Epithelial cell of prostate (primary cell): Measurements from ENCODE around the gene ABTB2.
"Not testable (repeated sequence)": the region's sequence is repeated elsewhere in the genome, so short reads cannot be mapped to it uniquely, and the experiment has no call there.

Source experiments
- DNase-seq: peaks from one replicate; pipeline ENCODE4 v3.0.0-alpha.2; 2011; ENCODE audit warnings: low read depth, low spot score
- H3K27ac ChIP-seq: fragments of 450-650 bp; 2 replicates; pipeline ENCODE4 v1.5.1; 2017; ENCODE audit warnings: mild to moderate bottlenecking

ABTB2 gene

GRCh38 chr11:34357701-34358257, at the start of gene ABTB2:
ABTB2 (minus strand) TSS chr11:34358010.
- H3K27ac ChIP-seq: peak within 1 kb of the TSS; percentile 50
- peak; percentile 84 for DNase-seq

DNA sequence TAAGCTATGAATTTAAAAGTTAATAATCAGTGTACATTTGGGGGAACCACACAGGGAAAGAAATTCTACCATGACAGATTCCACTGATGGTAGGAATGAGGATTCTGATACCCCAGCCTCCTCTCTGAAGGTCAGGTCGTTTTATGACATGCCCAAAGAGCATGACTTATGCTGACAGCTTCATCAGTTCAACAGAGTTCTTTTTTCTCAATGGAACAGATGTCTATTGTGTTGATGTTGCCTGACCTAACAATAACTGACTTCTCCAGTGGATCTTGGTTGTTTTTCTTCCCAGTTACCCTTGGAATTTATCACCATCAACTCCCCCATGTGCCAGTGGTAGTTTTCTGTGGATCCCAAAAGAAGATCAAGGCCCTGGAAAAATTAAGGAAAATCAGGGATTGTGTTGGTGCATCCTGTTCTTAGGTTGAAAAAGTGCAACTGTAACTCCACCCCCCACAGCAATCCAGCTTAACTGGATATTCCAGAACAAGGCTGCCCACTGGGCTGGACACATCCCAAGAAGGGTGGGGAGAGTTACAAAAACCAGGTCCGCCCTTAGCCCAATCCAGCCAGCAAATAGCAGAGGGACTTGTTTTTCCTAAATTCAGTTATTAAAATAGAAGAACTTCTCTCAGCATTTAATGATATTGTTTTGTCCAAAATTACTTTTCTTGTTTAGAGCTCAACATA, 49.5 kb upstream of the ABTB2 start:
- peak overlapping the region; percentile 4 for H3K27ac ChIP-seq
- no peak for DNase-seq

- no peak overlapping the region for H3K27ac ChIP-seq
- DNase-seq: no peak
These were observed 48.6 kb upstream of the ABTB2 start for GRCh38 chr11:34406413-34406812.

DNA sequence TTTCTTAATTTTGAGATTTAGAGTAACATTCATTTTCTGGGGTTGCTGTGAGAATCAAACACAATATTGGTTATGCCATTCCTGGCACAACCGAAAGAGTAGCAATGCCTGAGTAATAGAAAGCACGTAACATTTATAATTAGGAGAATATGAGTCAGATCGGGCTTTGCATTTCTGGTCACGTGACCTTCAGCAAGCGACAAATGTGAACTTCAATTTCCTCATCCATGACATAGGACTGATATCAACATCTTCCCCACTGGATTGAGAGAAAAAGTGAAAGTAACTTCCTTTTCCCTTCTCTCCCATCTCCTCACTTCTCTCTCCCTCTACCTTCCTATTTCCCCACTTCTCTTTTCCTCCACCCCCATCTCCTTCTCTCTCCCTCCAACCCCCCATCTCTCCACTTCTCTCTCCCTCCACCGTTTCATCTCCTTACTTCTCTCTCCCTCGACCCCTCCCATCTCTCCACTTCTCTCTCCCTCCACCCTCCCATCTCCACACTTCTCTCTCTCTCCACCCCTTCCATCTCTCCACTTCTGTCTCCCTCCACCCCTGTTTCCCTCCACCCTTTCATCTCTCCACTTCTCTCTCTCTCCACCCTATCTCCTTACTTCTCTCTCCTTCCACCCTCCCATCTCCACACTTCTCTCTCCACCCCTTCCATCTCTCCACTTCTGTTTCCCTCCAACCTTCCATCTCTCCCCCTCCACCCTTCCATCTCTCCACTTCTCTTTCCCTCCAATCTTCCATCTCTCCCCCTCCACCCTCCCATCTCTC, 47.5 kb upstream of the ABTB2 start:
- DNase-seq: no peak
- H3K27ac ChIP-seq: no peak overlapping the region

- H3K27ac ChIP-seq: no peak overlapping the region
- DNase-seq: no peak
These were observed 46.5 kb upstream of the ABTB2 start for GRCh38 chr11:34404280-34404679.

DNA sequence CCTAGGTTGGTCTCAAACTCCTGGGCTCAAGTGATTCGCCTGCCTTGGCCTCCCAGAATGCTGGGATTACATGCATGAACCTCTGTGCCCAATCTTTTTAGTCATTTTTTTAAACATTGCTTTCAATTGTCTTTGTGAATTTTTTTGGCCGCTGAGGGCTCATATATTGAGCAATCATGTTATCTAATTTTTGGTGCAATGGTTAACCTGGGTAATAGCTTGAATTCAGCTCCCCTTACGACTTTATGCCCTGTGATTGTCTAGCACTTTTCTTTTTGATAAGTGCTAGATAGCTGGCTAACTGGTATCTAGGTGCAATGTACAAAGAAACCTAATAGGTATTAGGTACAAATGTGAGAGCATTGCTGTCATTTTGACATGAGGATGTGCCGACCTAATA, 45.6 kb upstream of the ABTB2 start:
- DNase-seq: no peak
- H3K27ac ChIP-seq: no peak overlapping the region

- H3K27ac ChIP-seq: no peak overlapping the region
- DNase-seq: no peak
These were observed 40.0 kb upstream of the ABTB2 start for GRCh38 chr11:34397811-34398210.

- peak overlapping the region; percentile 70 for H3K27ac ChIP-seq
- DNase-seq: no peak
These were observed 39.3 kb upstream of the ABTB2 start for GRCh38 chr11:34397120-34397519.

DNA sequence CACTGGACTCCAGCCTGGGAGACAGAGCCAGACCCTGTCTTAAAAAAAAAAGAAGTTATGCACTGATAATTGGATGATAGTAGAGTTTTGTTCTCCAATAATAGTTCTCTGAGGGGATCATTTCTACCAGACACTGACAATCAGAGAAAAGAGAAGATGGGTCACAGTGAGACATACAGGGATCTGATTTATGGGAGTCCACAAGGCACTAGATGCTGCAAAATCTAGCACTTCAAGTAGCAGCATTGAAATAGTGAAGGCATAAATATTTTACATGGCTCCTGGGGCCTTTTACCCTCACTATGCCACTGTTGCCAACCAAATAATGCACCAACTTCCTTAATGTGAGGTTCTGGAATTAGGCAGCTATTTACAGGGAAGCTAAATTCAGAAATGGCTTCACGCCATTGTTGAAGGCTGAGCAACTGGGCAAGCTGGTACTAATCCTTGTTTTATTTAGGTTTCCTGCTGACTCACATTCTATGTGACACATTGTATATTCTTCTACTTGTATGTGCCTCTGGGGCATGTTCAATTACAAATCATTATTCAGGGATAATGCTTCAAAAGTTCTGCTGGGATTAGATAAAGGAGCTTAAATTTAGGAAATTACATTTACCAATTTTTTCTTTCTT, 38.2 kb upstream of the ABTB2 start:
- peak; percentile 81 for DNase-seq
- peak overlapping the region; percentile 70 for H3K27ac ChIP-seq

DNA sequence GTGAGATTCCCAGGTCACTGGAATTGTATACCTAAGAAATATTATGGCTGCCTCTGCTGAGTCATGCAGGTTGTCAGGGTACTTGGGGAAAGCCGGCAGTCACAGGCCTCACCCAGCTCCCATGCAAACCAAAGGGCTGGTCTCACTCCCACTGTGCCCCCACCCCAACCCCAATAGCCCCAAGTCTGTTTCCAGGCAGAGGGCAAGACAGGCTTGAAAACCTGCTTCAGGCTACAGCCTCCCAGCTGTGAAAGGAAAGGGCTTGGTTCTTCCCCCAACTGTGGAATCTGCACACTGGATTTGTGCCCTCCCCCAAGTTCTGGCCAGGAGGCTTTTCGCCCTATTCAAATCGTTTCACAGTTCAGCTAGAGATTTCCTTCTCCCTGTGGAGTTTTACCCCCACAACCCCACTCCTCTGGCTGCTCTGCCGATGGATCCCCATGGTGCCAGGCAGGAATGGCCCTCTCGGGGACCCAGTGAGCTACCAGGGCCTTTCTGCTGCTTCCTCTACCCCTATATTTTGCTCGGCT, 37.0 kb upstream of the ABTB2 start:
- DNase-seq: no peak
- no peak overlapping the region for H3K27ac ChIP-seq

GRCh38 chr11:34387653-34388052, 29.8 kb upstream of the ABTB2 start:
- no peak overlapping the region for H3K27ac ChIP-seq
- no peak for DNase-seq

- H3K27ac ChIP-seq, DNase-seq: not testable (repeated sequence)
These were observed 28.5 kb upstream of the ABTB2 start for GRCh38 chr11:34386356-34386755.

- no peak for DNase-seq
- no peak overlapping the region for H3K27ac ChIP-seq
These were observed 24.9 kb upstream of the ABTB2 start for GRCh38 chr11:34382532-34383276.

DNA sequence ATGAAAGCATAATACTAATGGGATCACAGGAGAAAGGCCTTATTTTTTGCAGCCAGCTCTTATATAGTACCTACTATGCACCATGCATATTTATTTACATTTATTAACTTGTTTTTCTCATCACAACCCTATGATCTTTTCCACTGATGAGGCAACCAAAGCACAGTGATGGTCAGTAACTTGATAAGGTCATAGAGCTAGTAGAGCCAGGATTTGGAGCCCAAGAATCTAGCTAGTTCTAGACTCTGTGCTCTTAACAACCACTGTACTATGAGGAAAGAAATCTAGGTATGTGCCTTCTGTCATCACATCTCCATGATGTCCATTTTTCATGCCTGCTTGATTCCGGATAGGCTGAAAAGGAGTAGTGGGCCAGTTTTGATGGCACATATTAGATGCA, 24.0 kb upstream of the ABTB2 start:
- no peak for DNase-seq
- no peak overlapping the region for H3K27ac ChIP-seq

GRCh38 chr11:34380696-34381095, 22.9 kb upstream of the ABTB2 start:
- H3K27ac ChIP-seq: peak overlapping the region; percentile 9
- DNase-seq: peak; percentile 75

DNA sequence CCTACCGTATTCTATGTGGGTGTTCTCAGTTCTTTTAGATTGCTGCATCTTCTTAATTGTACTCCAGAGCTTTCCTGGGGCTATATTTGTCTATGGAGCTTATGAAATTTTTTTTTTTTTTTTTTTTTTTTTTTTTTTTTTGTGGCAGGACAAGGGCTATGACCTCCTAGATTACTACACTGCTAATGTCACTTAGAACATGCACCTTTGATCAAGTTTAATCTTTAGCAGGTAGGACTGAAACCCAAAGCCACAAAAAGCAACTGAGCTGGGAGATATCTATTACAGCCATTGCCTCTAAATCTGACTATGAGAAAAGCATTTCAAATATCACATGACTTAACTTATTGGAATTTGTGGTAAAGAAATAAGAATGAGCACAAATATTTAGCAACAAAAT, 21.7 kb upstream of the ABTB2 start:
- DNase-seq: no peak
- H3K27ac ChIP-seq: peak overlapping the region; percentile 18

DNA sequence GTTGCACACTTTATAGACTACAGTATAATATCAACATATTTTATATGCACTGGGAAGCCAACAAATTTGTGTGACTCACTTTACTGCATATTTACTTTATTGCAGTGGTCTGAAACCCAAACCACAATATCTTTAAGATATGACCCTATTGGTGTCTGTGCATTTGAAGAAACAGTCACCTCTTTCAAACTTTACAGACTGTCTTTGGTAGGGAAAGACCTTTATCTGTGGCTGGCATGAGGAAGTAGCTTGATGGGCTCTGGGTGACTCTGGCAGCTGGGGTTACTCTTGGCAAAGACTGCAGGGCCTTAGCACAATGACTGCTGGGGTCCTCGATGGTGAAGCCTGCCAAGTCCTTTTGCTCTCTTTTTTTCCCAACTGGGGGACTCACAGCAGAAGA, 21.3 kb upstream of the ABTB2 start:
- DNase-seq: no peak
- H3K27ac ChIP-seq: peak overlapping the region; percentile 18

- no peak for DNase-seq
- no peak overlapping the region for H3K27ac ChIP-seq
These were observed 15.9 kb upstream of the ABTB2 start for GRCh38 chr11:34373727-34374126.

GRCh38 chr11:34366522-34366921, 8.7 kb upstream of the ABTB2 start:
- no peak for DNase-seq
- H3K27ac ChIP-seq: no peak overlapping the region

- no peak for DNase-seq
- H3K27ac ChIP-seq: no peak overlapping the region
These were observed 6.3 kb upstream of the ABTB2 start for GRCh38 chr11:34364102-34364501.
